Upper lobe of right lung (tissue), 1 donor: ENCODE data around the gene UBE2I. TPM values are rescaled to one million over a fixed set of nuclear protein-coding genes. Genes with fewer than 3 reads are reported as not detected.

ENCODE experiments used
- ATAC-seq: fragments of 200-7000 bp; cut with Tn5 transposase; one replicate; pipeline ENCODE4 v1.9.1; 2020; ENCODE audit warnings: mild to moderate bottlenecking, moderate library complexity
- DNase-seq: peaks from one replicate; pipeline ENCODE4 v3.0.0-alpha.2; 2020
- H3K27ac ChIP-seq: fragments of 200-600 bp; one replicate; pipeline ENCODE4 v1.8.0; 2022
- H3K27me3 ChIP-seq: fragments of 200-600 bp; one replicate; pipeline ENCODE4 v1.8.0; 2022; ENCODE audit warnings: mild to moderate bottlenecking
- H3K36me3 ChIP-seq: fragments of 200-600 bp; one replicate; pipeline ENCODE4 v1.8.0; 2022
- H3K4me1 ChIP-seq: fragments of 200-600 bp; one replicate; pipeline ENCODE4 v1.8.0; 2022
- H3K4me3 ChIP-seq: fragments of 200-600 bp; one replicate; pipeline ENCODE4 v1.8.0; 2022; ENCODE audit warnings: mild to moderate bottlenecking
- H3K9me3 ChIP-seq: fragments of 200-600 bp; one replicate; pipeline ENCODE4 v1.8.0; 2022
- intact Hi-C: fragments of 100-400 bp; cut with DNase I; formaldehyde crosslinking; loops from one replicate; pipeline ENCODE4 v1.11.0; 2022
- total RNA-seq: library from RNA; stranded (reverse); fragmentation: NEBNext Ultra II Directional; extraction: Animal tissue kit (Norgen Biotek cat#: 25700); gene quantifications from one replicate; pipeline ENCODE4 v1.2.1, GENCODE V29; 2021
- TF ChIP-seq, protein P1 (sequence below): fragments of 200-600 bp; IDR thresholded peaks from one replicate; pipeline ENCODE4 v1.8.0; 2022; ENCODE audit warnings: antibody characterized with exemption
- donor health status: DM: no; HTN: yes; CAD: no; lungs with severe emphysema.

The UBE2I gene
- total RNA-seq, 1 donor from 2014 or later, result 95.6 TPM

DNA sequence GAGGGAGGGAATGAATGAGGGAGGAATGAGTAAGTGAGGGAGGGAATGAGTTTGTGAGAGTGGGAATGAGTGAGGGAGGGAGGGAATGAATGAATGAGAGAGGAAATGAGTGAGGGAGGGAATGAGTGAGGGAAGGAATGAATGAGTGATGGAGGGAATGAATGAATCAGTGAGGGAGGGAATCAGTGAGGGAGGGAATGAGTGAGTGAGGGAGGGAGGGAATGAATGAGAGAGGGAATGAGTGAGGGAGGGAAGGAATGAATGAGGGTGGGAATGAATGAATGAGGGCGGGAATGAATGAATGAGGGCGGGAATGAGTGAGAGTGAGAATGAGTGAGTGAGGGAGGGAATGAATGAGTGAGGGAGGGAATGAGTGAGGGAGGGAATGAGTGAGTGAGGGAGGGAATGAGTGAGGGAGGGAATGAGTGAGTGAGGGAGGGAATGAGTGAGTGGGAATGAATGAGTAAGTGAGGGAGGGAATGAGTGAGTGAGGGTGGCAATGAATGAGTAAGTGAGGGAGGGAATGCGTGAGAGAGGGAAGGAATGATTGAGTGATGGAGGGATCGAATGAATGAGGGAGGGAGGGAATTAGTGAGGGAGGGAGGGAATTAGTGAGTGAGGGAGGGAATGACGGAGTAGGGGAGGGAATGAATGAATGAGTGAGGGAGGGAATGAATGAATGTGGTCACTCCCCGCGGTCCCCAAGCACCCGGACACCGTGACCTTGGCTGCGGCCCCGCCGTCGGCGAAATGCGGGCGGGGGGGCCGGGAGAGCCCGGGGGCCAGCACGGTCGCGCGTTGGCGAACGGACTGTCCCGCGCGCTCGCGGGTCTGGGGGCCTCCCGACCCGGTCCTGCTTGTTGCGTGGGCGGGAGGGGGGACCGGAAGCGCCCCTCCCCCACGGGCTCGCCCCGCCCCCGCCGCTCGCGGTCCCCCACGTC lies 1.1 kb upstream of the UBE2I start:
- intact Hi-C loops, result no loop called here
- H3K9me3 ChIP-seq, result no peaks in the 10 kb centered on the region
- peaks cover 27% of the 10 kb centered on the region for H3K4me1 ChIP-seq
- no peaks in the 10 kb centered on the region for H3K27me3 ChIP-seq
- TF ChIP-seq, protein P1, sequence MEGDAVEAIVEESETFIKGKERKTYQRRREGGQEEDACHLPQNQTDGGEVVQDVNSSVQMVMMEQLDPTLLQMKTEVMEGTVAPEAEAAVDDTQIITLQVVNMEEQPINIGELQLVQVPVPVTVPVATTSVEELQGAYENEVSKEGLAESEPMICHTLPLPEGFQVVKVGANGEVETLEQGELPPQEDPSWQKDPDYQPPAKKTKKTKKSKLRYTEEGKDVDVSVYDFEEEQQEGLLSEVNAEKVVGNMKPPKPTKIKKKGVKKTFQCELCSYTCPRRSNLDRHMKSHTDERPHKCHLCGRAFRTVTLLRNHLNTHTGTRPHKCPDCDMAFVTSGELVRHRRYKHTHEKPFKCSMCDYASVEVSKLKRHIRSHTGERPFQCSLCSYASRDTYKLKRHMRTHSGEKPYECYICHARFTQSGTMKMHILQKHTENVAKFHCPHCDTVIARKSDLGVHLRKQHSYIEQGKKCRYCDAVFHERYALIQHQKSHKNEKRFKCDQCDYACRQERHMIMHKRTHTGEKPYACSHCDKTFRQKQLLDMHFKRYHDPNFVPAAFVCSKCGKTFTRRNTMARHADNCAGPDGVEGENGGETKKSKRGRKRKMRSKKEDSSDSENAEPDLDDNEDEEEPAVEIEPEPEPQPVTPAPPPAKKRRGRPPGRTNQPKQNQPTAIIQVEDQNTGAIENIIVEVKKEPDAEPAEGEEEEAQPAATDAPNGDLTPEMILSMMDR, result no peak
- H3K4me3 ChIP-seq, result peak overlapping the region; percentile 64
- no peak for DNase-seq
- peak overlapping the region; percentile 98 for H3K27ac ChIP-seq
- peak; percentile 47 for ATAC-seq
- H3K36me3 ChIP-seq, result peaks cover 5% of the 10 kb centered on the region

DNA sequence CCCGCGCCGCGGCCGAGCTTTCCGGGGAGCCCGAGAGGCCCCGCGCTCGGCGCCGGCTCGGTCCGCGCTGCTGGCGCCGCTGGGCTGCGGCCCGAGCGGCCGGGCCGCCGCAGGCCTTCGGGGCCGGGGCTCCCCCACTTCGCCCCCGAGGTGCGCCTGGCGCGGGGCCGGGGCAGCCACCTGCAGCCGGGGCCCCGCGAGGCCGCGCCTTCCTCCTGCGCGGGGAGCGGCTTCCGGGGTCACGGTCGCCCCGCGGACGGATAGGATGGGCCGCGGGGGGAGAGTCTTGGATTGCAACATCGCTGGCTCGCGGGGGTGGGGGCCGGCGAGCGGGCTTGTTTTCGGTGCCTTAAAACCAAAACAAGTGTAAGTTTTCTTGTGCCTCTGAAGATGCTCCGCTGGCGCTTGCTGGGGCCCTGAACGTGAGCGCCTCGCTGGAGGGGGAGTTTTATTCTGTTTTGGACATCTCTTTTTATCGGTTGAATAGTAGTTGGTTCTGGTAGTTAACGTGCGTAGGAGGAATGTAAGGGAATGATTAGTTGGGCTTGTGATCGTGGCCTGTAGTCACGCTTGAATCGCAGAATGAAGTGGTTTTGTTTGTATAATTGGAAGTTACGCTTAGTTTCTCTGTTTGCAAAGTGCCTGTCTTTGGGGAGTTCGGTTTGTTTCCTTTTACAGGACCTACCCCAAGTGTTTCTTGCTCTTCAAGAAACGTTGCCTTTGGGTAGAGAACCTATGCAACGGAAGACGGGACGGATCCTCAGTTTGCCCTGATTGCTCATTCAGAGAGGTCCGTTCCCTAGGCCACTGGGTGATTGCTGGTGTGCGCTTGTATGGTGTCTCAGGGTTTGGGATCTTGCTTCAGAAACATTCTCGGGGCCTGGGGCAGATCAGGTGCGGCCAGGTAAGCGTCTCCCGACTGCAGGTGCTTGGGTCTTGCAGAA lies 724 bp downstream of the UBE2I start:
- no peaks in the 10 kb centered on the region for H3K9me3 ChIP-seq
- intact Hi-C loops, result no loop called here
- H3K27ac ChIP-seq, result peak overlapping the region; percentile 73
- H3K4me3 ChIP-seq, result peak overlapping the region; percentile 72
- TF ChIP-seq, protein P1, result no peak
- H3K36me3 ChIP-seq, result peaks cover 22% of the 10 kb centered on the region
- DNase-seq, result peak; percentile 87
- H3K27me3 ChIP-seq, result no peaks in the 10 kb centered on the region
- H3K4me1 ChIP-seq, result peaks cover 27% of the 10 kb centered on the region
- peak; percentile 5 for ATAC-seq

DNA sequence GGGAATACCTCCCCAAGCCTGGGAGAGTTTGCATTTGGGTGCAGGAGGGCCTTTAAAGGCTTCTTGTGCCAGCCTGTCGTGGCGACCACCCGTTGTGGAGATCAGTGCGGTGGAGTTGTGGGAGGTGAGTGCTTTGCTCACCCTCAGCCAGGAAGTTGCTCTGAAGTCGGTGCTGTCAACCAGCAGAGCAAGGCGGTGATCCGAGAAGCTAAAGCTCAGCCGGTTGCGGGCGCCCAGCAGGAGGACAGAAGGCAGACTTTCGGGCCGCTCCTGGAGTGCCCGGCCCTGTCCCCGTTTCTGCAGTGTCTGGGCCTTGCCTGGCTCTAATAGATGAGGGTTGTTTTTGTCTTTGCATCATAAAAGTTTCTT lies 1.4 kb downstream of the UBE2I start:
- no peak for DNase-seq
- ATAC-seq, result no peak
- TF ChIP-seq, protein P1, result no peak
- no peaks in the 10 kb centered on the region for H3K9me3 ChIP-seq
- H3K4me1 ChIP-seq, result peaks cover 27% of the 10 kb centered on the region
- H3K27me3 ChIP-seq, result no peaks in the 10 kb centered on the region
- peak overlapping the region; percentile 72 for H3K4me3 ChIP-seq
- H3K36me3 ChIP-seq, result peaks cover 29% of the 10 kb centered on the region
- intact Hi-C loops, result no loop called here
- peak overlapping the region; percentile 73 for H3K27ac ChIP-seq

DNA sequence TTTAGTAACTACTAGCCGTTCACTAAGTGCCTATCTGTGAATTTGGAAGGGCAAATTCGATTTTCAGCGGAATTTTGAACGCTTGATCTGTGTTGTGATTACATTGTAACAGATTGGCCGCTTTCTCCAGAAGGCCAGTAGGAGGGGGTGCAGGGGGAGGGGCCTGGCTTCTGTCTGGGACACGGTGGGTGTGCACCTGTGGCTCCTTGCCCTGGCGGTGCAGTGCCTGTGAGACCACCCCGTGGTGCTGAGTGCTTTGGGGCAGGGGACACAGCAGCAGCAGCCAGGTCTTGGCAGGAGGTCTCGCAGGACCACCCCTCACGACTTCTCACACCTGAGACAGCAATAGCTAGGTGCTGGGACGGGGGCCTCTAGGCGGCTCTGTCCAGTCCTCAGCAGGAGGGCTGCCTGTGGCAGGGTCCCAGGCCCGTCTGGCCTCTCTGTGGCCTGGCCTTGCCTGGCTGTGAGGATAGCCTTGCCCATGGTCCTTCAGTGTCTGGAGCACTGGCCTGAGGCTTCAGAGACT lies 1.8 kb downstream of the UBE2I start:
- DNase-seq (no peak), ATAC-seq (no peak)
- TF ChIP-seq, protein P1, result no peak
- H3K27me3 ChIP-seq, result no peaks in the 10 kb centered on the region
- H3K27ac ChIP-seq, result peak overlapping the region; percentile 11
- H3K36me3 ChIP-seq, result peaks cover 33% of the 10 kb centered on the region
- intact Hi-C loops, result no loop called here
- peaks cover 27% of the 10 kb centered on the region for H3K4me1 ChIP-seq
- H3K9me3 ChIP-seq, result no peaks in the 10 kb centered on the region
- peak overlapping the region; percentile 72 for H3K4me3 ChIP-seq

DNA sequence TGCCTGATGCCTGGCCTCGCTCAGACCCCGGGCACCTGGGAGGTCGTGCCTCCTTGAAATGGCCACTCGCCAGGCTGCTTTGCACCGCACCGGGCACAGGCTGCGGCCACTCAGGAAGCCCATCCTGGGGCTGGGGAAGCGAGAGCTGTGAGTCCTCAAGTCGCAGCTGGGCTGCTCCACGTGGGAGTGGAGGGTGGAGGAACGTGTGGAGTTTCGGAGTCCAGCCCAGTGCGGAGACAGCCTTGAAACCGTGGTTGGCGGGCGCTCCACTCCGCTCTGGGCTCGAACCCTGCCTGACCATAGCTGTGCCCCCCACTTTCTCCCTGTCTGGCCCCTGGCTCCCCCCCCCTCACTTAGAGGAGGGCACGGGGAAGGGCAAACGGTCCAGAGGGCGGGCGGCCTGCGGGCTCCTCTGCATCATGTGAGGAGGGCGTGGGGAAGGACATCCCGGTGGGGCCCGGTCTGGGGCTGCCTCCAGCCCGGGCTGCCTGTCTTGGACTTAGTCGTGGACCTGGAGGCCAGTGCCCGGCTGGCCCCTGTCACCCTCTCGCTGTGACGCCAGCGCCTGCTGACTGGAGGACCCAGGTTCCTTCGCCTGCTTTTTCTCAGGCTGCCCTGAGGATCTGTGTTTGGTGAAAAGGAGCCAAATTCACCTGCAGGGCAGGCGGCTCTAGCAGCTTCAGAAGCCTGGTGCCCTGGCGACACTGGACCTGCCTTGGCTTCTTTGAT lies 2.5 kb downstream of the UBE2I start:
- ATAC-seq, result no peak
- H3K4me3 ChIP-seq, result peak overlapping the region; percentile 72
- no peaks in the 10 kb centered on the region for H3K27me3 ChIP-seq
- H3K4me1 ChIP-seq, result peaks cover 27% of the 10 kb centered on the region
- DNase-seq, result no peak
- TF ChIP-seq, protein P1, result no peak
- no peak overlapping the region for H3K27ac ChIP-seq
- intact Hi-C loops, result no loop called here
- H3K9me3 ChIP-seq, result no peaks in the 10 kb centered on the region
- peaks cover 39% of the 10 kb centered on the region for H3K36me3 ChIP-seq
